NCI-H774 (cell line): ENCODE measurements around the gene LAMC3.

Source experiments
- DNase-seq: peaks from one replicate; lab custom pipeline; 2025; lab: John Stamatoyannopoulos, UW

Gene LAMC3

DNA sequence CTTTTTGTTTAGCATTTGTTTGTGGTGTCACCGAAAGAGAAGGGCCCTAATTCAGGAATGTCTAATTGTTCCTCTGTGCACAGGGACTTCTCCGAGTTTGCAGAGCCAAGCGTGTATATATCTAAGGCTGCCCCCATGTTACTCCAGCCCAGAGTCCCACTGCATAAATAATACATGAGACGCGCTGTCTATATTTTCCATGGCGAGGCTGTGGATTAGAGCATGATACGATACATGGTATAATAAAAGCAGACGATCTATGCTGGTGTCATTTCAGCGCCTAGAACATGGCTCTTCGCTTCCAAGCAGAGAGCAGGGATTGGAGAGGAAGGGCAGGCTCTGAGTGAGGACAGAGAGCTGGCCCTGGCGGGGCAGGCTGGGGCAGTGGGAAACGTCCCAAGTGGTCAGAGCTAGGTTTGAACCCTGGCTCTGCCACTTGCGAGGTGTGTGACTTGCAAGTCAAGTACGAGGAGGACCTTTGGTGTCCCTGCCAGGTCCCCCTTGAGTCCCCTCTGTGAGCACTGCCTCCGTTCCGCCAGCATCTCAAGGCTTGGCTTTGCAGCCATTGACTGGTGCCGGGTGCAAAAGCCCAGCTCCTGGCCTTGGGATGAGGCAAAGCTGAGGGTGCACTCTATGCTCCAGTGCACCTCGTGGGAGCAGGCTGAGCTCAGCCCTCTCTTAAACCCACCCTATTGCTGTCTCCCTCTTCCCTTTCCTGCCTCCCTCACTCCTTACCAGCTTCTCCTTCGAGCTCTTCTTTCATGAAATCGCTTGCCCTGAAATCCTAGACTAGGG, 29.2 kb upstream of the LAMC3 start:
- DNase-seq = no peak

DNA sequence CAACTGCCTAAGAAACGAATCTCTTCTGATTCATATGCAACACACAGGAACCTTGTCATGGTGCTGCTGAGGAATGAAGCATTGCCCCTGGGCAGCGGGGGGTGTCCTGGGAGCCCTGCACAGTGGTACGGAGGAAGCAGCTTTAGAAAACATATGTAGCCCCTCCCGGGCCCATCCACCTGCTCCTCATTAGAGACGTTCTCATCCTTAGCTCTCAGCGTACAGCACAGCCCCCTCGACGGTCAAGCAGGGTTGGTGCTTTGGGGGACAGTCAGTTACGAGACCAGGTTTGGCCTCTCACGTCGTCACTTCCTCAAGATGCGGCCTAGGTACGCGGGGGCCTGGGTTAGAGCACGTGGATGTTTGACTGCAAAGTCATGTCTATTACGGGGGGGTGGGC, 28.4 kb upstream of the LAMC3 start:
- no peak for DNase-seq

DNA sequence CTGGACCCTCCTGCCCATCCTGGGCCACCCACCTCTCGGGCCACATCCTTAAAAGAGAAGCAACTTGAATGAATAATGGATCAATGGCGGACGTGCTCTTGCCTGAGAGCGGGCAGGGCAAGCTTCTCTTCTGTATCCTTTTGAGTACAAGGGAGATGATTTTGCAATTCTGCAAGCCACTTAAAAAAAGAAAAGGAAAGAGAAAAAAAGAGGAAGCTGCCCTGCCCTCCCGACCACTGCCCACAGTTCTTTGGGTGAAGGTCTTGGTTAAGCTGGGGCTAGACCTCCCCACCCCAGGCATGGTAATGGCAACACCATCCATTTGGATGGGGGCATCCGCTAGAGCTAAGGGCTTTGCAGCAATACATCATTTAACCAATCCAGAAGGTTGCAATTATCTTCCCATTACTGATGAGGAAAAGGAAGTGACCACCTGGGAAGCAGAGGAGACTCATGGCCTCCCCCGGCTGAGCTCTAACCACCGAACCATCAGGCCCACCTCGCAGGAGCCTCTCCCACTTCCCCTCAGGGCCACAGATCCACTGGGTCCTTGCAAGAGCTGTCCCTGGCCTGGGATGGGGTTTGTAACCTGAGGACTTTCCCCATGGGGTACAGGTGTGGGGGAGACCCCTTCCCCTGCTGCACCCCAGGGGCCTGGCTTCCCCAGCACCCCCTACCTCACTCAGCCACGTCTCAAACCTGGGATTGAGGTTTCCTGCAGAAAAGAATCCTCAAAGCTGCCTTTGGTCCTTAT, 27.8 kb upstream of the LAMC3 start:
- no peak for DNase-seq

DNA sequence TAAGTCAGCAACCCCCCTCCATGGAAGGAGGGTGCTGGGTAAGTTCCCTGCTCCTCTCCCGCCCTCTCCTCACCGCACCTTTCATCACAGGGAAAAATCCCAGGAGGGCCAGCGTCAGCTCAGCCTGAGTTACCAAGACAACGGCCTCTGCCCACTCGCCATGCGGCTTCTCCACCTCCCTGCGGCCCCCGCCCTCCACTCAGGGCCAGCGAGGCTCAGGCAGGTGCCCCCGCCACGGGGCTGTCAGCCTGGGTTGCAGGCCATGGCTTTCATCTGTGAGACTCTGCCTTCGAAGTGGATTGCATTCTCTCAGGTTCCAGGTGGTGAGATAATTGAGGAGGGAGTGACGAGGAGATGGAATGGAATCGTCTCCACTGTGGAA, 27.2 kb upstream of the LAMC3 start:
- DNase-seq = no peak

DNA sequence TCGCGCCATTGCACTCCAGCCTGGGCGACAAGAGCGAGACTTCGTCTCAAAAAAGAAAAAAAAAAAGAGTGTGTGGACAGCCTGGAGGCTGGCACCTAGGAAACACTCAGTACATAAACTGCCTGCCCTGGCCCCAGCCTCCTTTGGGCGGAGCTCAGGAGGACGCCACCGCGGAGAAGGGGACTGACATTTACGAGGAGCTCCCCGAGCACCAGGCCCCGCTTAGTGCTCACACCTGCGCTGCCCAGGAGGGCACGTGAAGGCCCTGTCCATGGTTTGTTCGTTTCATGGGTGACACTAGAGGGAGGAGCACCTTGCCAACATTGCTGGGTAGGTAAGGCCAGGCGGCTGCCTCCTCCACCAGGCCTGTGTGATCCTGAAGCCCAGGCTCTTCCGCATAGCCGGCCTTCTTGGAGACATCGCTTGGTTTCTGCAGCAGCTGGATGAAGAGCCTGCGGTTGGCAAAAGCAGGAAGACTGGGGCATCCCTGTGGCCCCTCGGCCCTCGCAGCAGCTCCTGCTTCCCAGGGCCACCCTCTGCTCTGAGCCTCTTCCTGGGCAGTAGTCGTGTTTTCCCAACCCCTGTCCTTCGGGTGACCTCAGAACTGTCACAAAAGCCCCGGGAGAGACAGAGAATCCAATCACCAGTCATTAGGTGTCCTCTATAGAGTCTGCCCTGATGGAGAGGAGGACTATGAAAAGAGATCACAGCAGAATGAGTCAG, 26.2 kb upstream of the LAMC3 start:
- DNase-seq = peak; percentile 26

DNA sequence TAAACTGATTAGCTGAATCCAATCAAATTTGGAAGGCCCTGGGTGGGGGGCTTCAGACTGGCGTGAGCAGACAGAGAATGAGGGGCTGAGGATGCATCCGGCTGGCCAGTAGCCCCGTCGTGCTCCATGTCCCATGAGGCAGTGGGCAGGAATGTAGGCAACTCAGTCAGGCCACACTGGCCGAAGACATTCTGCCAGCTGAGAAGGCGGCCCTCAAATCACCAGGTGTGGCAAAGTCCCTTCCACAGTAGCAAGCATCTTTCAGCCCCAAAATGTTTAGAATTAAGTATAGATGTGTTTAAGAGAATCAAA, 25.7 kb upstream of the LAMC3 start:
- DNase-seq = no peak

DNA sequence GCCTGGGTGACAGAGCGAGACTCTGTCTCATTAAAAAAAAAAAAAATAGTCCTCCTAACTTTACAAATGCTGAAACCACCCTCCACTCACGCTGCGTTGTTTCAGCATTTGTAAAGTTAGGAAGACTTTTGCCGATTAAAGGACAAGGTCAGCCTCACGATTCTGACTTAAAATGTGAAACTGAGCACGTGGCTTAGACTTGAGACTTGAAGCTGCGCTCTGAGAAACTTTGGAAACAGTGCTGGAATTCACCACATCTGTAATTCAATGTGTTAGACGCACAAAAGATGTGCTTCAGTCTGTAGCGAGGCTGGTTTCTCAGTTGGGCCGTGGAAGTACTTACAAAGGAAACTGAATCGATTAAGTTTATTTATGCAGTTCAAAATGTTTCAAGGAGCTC, 25.0 kb upstream of the LAMC3 start:
- no peak for DNase-seq

DNA sequence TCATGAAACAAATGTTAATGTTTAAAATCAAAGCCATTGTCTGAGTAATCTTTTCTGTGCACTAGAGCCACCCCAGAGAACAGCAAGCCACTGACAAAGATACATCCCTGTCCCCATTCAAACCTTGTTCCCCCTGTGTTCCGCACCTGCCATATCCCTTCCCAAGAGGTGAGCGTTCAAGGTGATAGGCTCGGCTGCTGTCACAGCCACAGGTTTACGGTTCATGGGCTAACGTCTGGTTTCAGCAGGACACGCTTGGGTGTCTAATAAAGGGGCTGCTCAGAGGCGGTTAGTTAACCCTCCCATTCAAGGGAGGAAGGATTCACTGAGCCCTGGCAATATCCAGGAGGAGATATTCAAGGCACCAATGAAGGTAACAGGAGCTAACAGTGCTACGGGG, 24.5 kb upstream of the LAMC3 start:
- DNase-seq = no peak

DNA sequence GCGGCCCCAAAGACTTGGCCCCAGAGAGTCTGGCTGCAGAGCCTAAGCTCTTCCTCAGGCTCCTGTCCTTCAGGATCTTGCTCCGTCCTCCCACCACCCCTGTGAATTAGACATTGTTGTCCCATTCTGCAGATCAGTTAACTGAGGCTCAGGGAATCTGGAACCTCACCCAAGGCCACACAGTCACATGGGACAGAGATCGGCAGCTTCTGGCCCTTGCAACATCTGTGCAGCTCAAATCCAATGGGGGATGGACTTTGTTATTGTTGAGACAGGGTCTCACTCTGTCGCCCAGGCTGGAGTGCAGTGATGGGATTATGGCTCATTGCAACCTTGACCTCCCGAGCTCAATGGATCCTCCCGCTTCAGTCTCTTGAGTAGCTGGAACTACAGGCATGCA, 23.9 kb upstream of the LAMC3 start:
- no peak for DNase-seq

DNA sequence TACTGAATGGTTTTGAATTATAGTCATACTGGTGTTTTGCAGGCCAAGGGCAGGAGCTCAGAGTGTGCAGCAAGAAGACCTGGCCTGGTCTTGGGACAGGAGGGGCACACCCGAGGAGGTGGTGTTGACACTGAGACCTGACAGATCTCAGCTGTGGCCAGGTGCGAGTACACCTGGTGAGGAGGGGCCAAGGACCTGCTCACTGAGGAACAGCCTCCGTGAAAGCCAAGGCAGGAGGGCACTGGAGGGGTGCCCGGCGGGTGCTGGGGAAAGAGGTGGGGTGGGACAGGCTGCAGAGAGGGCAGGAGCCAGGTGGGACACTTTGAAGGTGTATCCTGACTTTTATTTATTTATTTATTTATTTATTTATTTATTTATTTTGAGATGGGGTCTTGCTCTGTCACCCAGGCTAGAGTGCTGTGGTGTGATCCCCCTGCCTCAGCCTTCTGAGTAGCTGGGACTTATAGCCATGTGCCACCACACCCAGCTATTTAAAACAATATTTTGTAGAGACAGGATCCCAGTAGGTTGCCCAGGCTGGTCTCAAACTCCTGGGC, 23.3 kb upstream of the LAMC3 start:
- no peak for DNase-seq

DNA sequence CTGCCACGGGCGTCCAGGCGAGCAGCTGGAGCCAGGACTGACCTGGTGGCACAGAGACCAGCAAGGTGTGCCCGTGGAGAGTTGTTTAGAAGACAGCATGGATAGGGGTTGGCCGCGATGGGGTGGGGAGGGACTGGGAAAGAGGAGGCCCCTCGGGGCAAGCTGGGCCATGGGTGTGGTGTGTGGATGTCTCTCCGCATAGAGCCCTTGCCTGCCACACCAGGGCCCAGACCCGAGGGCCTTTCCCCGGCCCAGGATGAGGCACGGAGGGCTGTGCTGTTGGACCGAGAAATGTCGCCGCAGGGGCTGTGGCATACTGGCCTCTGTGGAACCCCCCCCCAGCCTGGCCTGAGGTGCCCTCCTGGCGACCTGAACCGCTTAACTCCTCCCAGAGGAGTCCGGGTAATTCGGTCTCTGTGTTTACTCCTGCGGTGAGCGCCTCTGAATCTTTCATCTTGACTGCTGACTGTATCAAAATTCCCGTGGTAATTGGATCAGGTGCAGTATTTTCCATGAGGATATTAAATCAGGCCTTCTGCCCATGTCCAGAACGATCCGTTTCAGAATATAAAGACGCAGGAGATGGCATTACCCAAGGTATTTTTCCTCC, 22.5 kb upstream of the LAMC3 start:
- DNase-seq = no peak

DNA sequence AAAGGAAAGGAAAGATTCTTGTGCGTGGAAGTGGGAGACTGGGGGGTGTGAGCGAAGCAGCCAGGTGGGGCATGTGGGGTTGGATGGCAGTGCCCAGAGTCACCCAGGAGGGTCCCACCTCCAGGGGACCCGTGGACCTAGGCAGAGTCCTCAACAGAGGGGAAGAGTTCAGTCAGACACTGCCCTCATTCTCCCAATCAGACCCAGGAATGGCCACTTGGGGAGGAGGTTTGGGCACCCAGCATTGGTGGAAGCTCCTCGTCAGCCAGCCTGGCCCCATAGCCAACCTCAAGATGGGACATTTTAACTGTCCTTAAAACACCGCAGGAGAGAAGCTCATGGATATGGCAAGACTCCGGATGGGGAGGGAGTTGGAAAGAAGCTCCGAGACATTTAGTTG, 21.9 kb upstream of the LAMC3 start:
- no peak for DNase-seq

DNA sequence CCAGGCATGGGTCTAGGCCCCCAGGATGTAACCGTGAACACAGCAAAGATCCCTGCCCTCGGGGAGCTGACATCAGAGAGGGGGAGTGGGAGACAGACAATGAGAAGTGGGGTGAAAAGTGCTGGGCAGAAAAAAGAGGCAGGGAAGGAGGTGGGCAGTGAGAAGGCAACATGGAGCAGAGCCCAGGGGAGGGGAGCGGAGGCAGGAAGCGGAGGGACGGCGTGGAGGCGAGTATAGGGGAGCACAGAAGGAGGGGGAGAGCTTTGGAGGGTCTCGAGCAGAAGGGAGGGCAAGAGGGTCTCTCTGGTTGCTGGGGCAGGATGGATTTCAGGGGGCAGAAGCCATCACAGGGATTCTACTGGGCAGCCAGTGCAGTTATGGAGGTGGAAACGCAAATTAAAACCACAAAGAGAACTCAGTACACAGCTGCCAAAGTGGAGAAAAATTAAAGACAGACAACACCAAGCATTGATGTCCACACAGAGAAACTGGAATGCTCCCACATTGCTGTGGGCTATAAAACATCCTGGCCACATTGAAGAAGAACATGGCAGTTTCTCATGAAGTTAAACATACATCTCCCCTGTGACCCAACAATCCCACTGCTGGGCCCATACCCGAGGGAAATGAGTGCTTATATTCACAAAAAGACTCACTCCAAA, 21.1 kb upstream of the LAMC3 start:
- DNase-seq = no peak

DNA sequence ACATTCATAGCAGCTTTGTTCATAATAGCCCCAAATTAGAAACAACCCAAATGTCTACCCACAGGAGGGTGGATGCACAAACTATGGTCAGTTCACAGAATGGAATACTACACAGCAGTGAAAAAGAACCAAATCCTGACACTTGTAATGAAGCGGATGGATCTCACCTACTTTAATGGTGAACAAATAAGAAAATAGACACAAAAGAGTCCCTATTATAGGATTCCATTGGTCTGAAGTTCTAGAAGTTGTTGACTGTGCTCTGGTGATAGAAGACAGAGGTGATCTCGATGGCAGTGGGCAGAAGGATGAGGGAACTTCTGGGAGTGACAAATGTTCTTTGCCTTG, 20.6 kb upstream of the LAMC3 start:
- no peak for DNase-seq

DNA sequence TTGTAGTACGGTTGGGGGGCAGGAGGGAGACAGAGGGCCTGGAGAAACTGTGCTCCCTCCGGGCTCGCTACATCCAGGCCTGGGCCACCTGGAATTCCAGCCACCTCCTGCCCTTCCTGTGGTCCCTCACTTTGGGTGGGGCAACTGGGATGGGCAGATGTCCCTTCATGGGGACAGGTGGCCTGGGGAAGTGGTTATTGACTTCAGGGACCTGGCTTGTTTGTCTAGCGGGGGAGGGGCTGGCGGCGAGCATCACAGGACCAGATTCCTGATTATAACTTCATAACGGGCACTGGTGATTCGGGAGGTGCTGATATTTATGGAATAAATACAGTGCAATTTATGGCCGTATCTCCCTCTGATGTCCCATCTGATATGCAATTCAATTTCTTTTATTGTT, 20.1 kb upstream of the LAMC3 start:
- DNase-seq = no peak

DNA sequence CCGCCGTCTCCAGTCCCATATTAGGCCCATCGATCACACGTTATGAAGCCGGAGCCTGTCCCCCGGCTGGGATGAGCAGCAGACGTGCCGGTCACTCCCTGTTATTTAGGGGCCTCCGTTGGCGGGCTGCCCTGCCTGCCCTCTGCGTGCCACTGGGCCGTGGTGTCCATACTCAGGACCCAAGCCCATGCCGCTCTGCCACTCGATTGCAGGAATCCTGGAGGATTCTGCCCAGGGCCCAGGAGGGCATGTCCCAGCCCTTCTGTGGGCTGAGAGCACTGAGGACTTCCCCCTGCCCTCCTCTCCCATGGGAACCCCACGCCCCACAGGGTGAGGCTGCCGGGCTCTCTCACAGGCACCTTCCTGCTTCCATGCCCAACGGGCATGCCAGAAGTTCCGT, 19.6 kb upstream of the LAMC3 start:
- no peak for DNase-seq

DNA sequence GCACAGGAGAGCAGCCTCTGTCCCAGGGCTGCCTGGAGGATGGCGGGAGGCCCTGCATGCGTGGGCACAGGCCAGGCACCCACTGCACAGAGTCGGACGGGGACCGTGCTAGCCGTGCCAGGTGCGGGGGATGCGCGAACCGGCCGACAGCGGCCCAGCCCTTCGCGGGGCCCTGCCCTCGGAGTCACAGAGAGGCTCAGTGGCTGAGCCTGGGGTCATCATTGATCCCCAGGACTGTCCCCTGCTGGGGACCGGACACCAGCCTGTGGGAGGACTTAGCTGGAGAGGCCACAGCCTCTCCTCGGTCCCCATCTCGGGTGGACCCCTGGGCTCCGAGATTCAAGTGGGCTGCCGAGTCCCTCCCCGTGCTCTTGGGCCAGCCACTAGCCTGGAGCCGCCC, 19.1 kb upstream of the LAMC3 start:
- DNase-seq = no peak

DNA sequence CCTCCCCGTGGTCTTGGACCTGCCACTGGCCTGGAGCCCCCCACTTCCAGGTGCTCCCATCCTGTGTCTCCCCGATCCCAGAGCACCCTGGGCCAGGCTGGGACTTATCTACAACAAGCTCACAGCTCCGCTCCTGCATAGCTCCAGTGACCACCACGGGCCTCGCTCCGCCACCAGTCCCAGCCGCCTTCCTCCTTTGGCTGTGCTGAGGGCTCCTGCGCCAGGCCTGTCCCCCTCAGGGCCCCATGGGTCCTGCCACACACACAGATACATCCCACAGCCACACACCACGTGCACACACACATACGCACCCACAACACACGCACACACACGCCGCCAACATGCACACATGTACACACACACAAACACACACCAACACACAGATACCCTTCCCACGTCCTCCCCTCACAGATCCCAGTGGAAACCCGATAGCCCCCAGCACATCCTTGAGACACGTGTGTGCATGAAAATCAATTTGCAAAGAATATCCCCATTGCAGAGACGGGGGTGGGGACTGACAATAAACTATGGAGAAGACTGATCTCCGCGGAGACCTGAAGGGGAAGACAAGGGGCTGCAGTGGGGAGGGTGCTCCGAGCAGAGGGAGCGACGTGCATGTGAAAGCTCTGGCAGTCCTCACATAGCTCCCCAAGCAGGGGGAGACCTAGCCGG, 18.5 kb upstream of the LAMC3 start:
- DNase-seq = no peak

DNA sequence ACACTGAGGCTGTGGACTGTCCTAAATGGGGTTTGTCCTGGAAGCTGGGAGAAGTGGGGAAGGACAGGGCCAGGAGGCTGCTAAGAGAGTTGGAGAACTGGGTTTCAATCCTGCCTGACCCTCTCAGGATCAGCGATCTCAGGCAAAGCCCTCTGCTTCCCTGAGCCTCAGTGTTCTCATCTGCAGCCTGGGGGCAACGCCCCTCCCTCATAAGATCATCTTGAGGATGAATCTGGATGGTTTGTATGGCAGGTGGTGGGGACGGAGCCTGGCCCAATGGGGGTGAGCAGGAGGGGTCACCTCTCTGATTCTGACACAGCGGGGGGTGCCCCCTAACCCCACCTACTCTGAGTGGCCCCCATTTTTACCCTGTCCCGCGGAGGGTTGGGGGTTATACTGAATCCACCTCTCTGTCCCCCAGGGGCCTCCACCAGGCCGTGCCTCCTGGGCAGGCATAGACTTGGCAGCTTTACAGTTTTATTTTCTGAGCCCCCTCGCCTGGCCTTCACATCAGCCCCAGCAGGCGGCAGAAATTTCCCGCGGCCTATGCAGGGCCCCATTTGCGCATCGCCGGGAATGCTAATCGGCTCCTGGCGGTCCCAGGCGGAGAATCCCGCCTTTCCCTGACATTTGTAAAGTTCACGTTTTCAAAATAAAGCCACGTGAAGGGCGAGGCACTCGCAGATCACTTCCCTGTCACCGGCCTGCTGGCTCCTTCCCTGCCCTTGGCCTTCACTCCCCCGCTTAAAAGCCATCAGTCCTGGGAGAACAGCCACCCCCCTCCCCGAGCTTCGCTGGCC, 17.8 kb upstream of the LAMC3 start:
- DNase-seq = no peak

DNA sequence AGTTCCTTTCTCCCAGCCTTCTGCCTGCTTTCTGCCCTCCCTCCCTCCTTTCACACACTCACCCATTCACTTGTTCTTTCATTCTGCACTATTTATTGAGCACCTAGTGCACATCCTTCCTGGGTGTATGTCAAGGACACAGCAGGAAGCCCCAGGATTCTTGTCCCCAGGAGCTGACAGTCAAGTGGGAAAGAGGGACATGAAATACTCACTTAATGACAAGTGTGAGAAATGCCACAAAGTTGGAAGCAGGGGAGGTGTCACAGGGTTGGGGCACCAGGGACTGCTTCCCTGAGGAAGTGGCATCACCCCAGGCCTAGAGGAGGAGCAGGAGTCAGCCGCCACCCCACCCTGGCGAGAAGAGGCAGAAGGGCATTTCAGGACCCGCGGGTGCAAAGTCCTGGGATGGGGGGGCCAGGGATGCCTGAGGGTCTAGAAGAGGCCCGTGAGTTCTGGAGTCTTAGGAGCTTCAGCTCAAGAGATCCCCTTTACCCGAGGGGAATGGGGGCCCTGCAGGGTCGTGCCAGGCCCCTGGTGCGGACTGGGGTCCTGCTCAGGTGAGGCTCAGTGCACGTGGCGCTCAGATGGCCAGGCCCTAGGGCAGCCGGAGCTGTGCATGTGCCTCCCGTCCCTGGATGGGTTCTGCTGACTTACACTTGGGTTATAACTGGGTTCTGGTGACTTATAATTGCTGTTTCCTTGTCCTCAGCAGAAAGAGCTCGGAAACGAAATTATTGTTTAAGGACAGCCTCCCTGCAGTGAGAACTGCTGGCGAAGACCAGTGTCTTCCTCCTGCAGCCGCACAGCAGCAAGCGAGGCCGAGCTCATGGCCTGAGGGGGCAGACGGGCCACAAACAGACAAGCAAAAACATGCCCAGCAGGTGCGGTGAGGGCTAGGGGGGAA, 16.9 kb upstream of the LAMC3 start:
- no peak for DNase-seq
